Caco-2 (cell line): Measurements from ENCODE around the gene PTPRF. TPM values are rescaled to one million over a fixed set of nuclear protein-coding genes. Genes with fewer than 3 reads are reported as not detected.

Experiments used
- BruUV-seq: library from RNA; stranded (reverse); fragments of 400-500 nt; replicated peaks from 2 replicates; lab custom pipeline; 2021; lab: Mats Ljungman, UMichigan
- CTCF ChIA-PET: fragments of 300-600 bp; sonication (Branson Sonifier 250); formaldehyde crosslinking; loops from one replicate; lab custom pipeline; 2022; ENCODE audit warnings: antibody characterized with exemption; lab: Charles Lee
- POLR2A ChIA-PET: fragments of 300-600 bp; sonication (Branson Sonifier 250); formaldehyde crosslinking; loops from one replicate; lab custom pipeline; 2022; ENCODE audit warnings: antibody characterized with exemption; lab: Charles Lee
- DNase-seq, 2 experiments: peaks; one replicate each; pipeline versions ENCODE4 v3.0.0 to v3.0.0-alpha.2; 2020 to 2022
- H3K27me3 ChIP-seq: replicated peaks from 2 replicates; pipeline ENCODE4 v1.6.0; 2011; ENCODE audit warnings: low read length; ENCODE audit not compliant: control insufficient read depth, insufficient read depth
- H3K36me3 ChIP-seq: 2 replicates; pipeline ENCODE4 v1.5.1; 2011; ENCODE audit warnings: low read length; ENCODE audit not compliant: control insufficient read depth, insufficient read depth
- H3K4me1 ChIP-seq: fragments of 250-450 bp; sonication (Bioruptor Pico); 2 replicates; pipeline ENCODE4 v1.5.1; 2020; ENCODE audit warnings: mild to moderate bottlenecking
- H3K4me3 ChIP-seq: 2 replicates; pipeline ENCODE4 v1.5.1; 2011; ENCODE audit warnings: low read depth, mild to moderate bottlenecking, control low read depth, low read length
- H3K9me3 ChIP-seq: fragments of 250-450 bp; sonication (Bioruptor Pico); 2 replicates; pipeline ENCODE4 v1.5.1; 2020; ENCODE audit warnings: mild to moderate bottlenecking, moderate library complexity
- H3K27ac Mint-ChIP-seq: one replicate; pipeline ENCODE4 v1.8.0; 2022; ENCODE audit warnings: mixed read lengths; ENCODE audit not compliant: unreplicated experiment
- H3K27me3 Mint-ChIP-seq: one replicate; pipeline ENCODE4 v1.8.0; 2022; ENCODE audit warnings: mixed read lengths; ENCODE audit not compliant: insufficient read depth, unreplicated experiment
- H3K36me3 Mint-ChIP-seq: one replicate; pipeline ENCODE4 v1.8.0; 2022; ENCODE audit warnings: mild to moderate bottlenecking, mixed read lengths; ENCODE audit not compliant: insufficient read depth, unreplicated experiment
- H3K4me1 Mint-ChIP-seq: one replicate; pipeline ENCODE4 v1.8.0; 2022; ENCODE audit warnings: low read depth, mixed read lengths; ENCODE audit not compliant: unreplicated experiment
- H3K4me3 Mint-ChIP-seq: one replicate; pipeline ENCODE4 v1.8.0; 2022; ENCODE audit warnings: mild to moderate bottlenecking, moderate library complexity, mixed read lengths; ENCODE audit not compliant: unreplicated experiment
- H3K9me3 Mint-ChIP-seq: one replicate; pipeline ENCODE4 v1.8.0; 2022; ENCODE audit warnings: mixed read lengths; ENCODE audit not compliant: unreplicated experiment
- intact Hi-C: fragments of 100-400 bp; cut with micrococcal nuclease; formaldehyde crosslinking; loops from one replicate; pipeline ENCODE4 v1.10.0; 2022; ENCODE audit not compliant: unreplicated experiment
- total RNA-seq: library from RNA; stranded (reverse); gene quantifications from 2 replicates; pipeline ENCODE4 v1.2.3, GENCODE V29; 2022
- TF ChIP-seq, protein P1 (sequence below), 2 experiments: fragments of 200-600 bp in 1 of 2; IDR thresholded peaks; 1 replicate in 1 of 2; 2 replicates in 1 of 2; pipeline versions ENCODE4 v1.5.1 to v1.8.0; 2011 to 2022; ENCODE audit warnings: antibody characterized with exemption in 1 of 2, control low read depth in 1 of 2, inconsistent platforms in 1 of 2, low read depth in 1 of 2, low read length in 1 of 2, mild to moderate bottlenecking in 1 of 2, moderate library complexity in 1 of 2; ENCODE audit not compliant: insufficient read depth in 1 of 2, severe bottlenecking in 1 of 2, unreplicated experiment in 1 of 2

Gene PTPRF
- total RNA-seq, 1 experiment from 2014 or later: 158 TPM

DNA sequence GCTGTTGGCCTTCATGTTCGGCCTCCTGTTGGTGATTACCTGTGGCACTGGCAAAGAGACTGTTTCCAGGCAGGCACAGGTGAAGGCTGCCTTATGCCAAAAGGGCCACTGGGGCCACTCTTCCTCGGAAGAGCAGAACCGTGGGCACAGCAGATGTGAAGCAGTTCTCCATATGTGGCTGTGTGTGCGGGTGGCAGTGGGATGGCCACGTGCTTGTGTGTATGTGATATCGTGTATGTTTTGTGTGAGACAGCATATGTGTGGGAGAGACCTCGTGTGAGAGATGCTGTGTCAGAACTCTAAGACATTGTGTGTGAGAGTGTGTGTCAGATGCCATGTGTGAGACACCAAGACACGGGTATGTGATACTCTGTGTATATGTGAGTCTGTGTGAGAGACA, 65.9 kb downstream of the PTPRF start:
- H3K4me3 ChIP-seq: no peak overlapping the region
- no peaks in the 10 kb centered on the region for H3K4me1 ChIP-seq
- POLR2A ChIA-PET: no interaction called here
- H3K36me3 ChIP-seq: peaks cover 3% of the 10 kb centered on the region; the same call in 1 of the 2 replicates
- Mint-ChIP-seq H3K4me1 (no peaks in the 10 kb centered on the region), H3K4me3 (no peak overlapping the region), H3K36me3 (peaks cover 14% of the 10 kb centered on the region), H3K9me3 (no peaks in the 10 kb centered on the region), H3K27me3 (no peaks in the 10 kb centered on the region), H3K27ac (no peak overlapping the region)
- BruUV-seq: no TSS peak
- TF ChIP-seq, protein P1, sequence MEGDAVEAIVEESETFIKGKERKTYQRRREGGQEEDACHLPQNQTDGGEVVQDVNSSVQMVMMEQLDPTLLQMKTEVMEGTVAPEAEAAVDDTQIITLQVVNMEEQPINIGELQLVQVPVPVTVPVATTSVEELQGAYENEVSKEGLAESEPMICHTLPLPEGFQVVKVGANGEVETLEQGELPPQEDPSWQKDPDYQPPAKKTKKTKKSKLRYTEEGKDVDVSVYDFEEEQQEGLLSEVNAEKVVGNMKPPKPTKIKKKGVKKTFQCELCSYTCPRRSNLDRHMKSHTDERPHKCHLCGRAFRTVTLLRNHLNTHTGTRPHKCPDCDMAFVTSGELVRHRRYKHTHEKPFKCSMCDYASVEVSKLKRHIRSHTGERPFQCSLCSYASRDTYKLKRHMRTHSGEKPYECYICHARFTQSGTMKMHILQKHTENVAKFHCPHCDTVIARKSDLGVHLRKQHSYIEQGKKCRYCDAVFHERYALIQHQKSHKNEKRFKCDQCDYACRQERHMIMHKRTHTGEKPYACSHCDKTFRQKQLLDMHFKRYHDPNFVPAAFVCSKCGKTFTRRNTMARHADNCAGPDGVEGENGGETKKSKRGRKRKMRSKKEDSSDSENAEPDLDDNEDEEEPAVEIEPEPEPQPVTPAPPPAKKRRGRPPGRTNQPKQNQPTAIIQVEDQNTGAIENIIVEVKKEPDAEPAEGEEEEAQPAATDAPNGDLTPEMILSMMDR (IDR thresholded peaks at IDR 0.05; ENCODE audit: insufficient read depth in 1 of 2, low read depth in 1 of 2, low read length in 1 of 2, severe bottlenecking in 1 of 2, unreplicated experiment in 1 of 2): no peak
- no peaks in the 10 kb centered on the region for H3K9me3 ChIP-seq
- CTCF ChIA-PET: no interaction called here
- DNase-seq: no peak
- no peaks in the 10 kb centered on the region for H3K27me3 ChIP-seq
- intact Hi-C loops: no loop called here

DNA sequence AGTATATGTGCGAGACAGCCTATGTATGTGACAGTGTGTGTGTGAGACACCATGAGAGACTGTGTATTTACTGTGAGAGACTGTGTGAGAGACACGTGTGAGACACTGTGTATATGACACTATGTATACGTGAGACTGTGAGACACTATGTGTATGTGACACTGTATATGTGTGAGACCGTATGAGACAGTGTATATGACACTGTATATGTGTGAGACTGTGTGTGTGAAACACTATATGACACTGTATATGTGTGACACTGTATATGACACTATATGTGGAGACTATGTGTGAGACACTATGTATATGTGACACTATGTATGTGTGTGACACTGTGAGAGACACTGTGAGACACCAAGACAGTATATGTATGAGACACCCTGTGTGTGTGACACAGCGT, 66.3 kb downstream of the PTPRF start:
- H3K27ac Mint-ChIP-seq: no peak overlapping the region
- TF ChIP-seq, protein P1 (IDR thresholded peaks at IDR 0.05; ENCODE audit: insufficient read depth in 1 of 2, low read depth in 1 of 2, low read length in 1 of 2, severe bottlenecking in 1 of 2, unreplicated experiment in 1 of 2): no peak
- ChIA-PET POLR2A (no interaction called here), CTCF (no interaction called here)
- BruUV-seq: no TSS peak
- no peaks in the 10 kb centered on the region for H3K27me3 ChIP-seq
- no peak for DNase-seq
- peaks cover 3% of the 10 kb centered on the region; the same call in 1 of the 2 replicates for H3K36me3 ChIP-seq
- H3K4me1 Mint-ChIP-seq: no peaks in the 10 kb centered on the region
- no peak overlapping the region for H3K4me3 Mint-ChIP-seq
- H3K9me3 Mint-ChIP-seq: no peaks in the 10 kb centered on the region
- no peaks in the 10 kb centered on the region for H3K4me1 ChIP-seq
- H3K9me3 ChIP-seq: no peaks in the 10 kb centered on the region
- peaks cover 14% of the 10 kb centered on the region for H3K36me3 Mint-ChIP-seq
- H3K27me3 Mint-ChIP-seq: no peaks in the 10 kb centered on the region
- no peak overlapping the region for H3K4me3 ChIP-seq
- intact Hi-C loops: no loop called here

DNA sequence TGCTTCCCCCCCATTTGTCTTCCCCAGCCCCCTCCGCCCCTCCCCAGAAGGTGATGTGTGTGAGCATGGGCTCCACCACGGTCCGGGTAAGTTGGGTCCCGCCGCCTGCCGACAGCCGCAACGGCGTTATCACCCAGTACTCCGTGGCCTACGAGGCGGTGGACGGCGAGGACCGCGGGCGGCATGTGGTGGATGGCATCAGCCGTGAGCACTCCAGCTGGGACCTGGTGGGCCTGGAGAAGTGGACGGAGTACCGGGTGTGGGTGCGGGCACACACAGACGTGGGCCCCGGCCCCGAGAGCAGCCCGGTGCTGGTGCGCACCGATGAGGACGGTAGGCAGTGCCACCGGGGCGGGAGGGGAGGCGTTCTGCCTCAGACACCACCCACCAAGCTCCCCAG, 67.0 kb downstream of the PTPRF start:
- intact Hi-C loops: no loop called here
- TF ChIP-seq, protein P1 (IDR thresholded peaks at IDR 0.05; ENCODE audit: insufficient read depth in 1 of 2, low read depth in 1 of 2, low read length in 1 of 2, severe bottlenecking in 1 of 2, unreplicated experiment in 1 of 2): no peak
- CTCF ChIA-PET: no interaction called here
- no peaks in the 10 kb centered on the region for H3K9me3 ChIP-seq
- BruUV-seq: no TSS peak
- no peaks in the 10 kb centered on the region for H3K27me3 ChIP-seq
- no peaks in the 10 kb centered on the region for H3K4me1 ChIP-seq
- H3K27ac Mint-ChIP-seq: no peak overlapping the region
- H3K4me3 Mint-ChIP-seq: no peak overlapping the region
- POLR2A ChIA-PET: no interaction called here
- no peak for DNase-seq
- no peaks in the 10 kb centered on the region for H3K27me3 Mint-ChIP-seq
- peaks cover 18% of the 10 kb centered on the region for H3K36me3 Mint-ChIP-seq
- no peaks in the 10 kb centered on the region for H3K9me3 Mint-ChIP-seq
- no peaks in the 10 kb centered on the region for H3K4me1 Mint-ChIP-seq
- peaks cover 3% of the 10 kb centered on the region; the same call in 1 of the 2 replicates for H3K36me3 ChIP-seq
- no peak overlapping the region for H3K4me3 ChIP-seq
